Lower leg skin (tissue), 4 donors: Measurements from ENCODE around the gene FAM13B. TPM values are rescaled to one million over a fixed set of nuclear protein-coding genes. Genes with fewer than 3 reads are reported as not detected.
"Not testable (repeated sequence)": the region's sequence is repeated elsewhere in the genome, so short reads cannot be mapped to it uniquely, and the experiment has no call there.

Experiments used
- DNase-seq, 2 donors: peaks; one replicate each; pipeline ENCODE4 v3.0.0-alpha.2; 2019; ENCODE audit warnings: low spot score in 2 of 2
- H3K4me3 ChIP-seq: fragments of 200-600 bp; sonication (generic); 2 replicates; pipeline ENCODE4 v1.5.1; 2017; ENCODE audit warnings: mild to moderate bottlenecking, low read depth; ENCODE audit not compliant: poor library complexity, severe bottlenecking
- POLR2A ChIP-seq, 2 donors: fragments of 450-650 bp; IDR thresholded peaks; one replicate each; pipeline ENCODE4 v1.6.1; 2016 to 2017; ENCODE audit warnings: antibody characterized with exemption in 2 of 2, mild to moderate bottlenecking in 1 of 2, moderate library complexity in 1 of 2
- WGBS, 2 donors: methylation state at CpG; one replicate each; pipeline ENCODE4 v1.1.5; 2018; 5-methylcytosine and 5-hydroxymethylcytosine counted together
- intact Hi-C: fragments of 100-400 bp; cut with DNase I; formaldehyde crosslinking; loops from one replicate; pipeline ENCODE4 v1.15.0; 2023; ENCODE audit warnings: low total_unique reads
- total RNA-seq, 4 donors: library from RNA; depleted of rRNA; stranded (reverse); fragments of >200 nt; gene quantifications; one replicate each; pipeline ENCODE4 v1.1.0, GENCODE V29; 2016
- TF ChIP-seq, protein P1 (sequence below), 3 donors: fragments of 450-650 bp; IDR thresholded peaks; one replicate each; pipeline ENCODE4 v1.5.1; 2016; ENCODE audit warnings: antibody characterized with exemption in 3 of 3, mild to moderate bottlenecking in 3 of 3, moderate library complexity in 2 of 3

The FAM13B gene
- total RNA-seq = 10 to 100 TPM; 17.9 to 25.6 (median 21.4) TPM

GRCh38 chr5:138032572-138033385 lies at the start of gene FAM13B:
Gene FAM13B, minus strand, starts transcription at chr5:138033079. Its CDS starts 13,968 bp downstream, at chr5:138019111.
- peak within 1 kb of the TSS; percentile 99 for H3K4me3 ChIP-seq
- 1 to 2% methylated on average over 26 to 30 of the region's 81 CpGs for WGBS, 2 donors
- no peak for TF ChIP-seq POLR2A (IDR thresholded peaks at IDR 0.05)
- TF ChIP-seq, protein P1, sequence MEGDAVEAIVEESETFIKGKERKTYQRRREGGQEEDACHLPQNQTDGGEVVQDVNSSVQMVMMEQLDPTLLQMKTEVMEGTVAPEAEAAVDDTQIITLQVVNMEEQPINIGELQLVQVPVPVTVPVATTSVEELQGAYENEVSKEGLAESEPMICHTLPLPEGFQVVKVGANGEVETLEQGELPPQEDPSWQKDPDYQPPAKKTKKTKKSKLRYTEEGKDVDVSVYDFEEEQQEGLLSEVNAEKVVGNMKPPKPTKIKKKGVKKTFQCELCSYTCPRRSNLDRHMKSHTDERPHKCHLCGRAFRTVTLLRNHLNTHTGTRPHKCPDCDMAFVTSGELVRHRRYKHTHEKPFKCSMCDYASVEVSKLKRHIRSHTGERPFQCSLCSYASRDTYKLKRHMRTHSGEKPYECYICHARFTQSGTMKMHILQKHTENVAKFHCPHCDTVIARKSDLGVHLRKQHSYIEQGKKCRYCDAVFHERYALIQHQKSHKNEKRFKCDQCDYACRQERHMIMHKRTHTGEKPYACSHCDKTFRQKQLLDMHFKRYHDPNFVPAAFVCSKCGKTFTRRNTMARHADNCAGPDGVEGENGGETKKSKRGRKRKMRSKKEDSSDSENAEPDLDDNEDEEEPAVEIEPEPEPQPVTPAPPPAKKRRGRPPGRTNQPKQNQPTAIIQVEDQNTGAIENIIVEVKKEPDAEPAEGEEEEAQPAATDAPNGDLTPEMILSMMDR (IDR thresholded peaks at IDR 0.05) = no peak
- peak; percentile 60 to 95 for DNase-seq
- intact Hi-C loops = no loop called here

DNA sequence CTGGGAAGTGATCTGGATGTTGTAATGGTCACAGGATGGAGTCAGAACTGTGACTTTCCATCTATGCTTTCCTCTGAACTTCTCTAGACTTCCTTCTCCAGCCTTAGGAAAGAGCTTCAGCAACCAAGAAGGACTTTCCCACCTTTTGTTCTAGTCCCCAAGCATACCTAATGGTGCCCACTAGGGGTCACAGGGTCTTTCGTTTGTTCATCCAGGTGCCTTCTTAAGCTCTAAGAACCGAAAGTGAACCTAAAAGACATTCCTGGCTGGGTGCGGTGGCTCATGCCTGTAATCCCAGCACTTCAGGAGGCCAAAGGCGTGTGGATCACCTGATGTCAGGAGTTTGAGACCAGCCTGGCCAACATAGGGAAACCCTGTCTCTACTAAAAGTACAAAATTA lies 49.2 kb upstream of the FAM13B start:
- H3K4me3 ChIP-seq = no peak overlapping the region
- 88 to 91% methylated on average over 4 of the region's 4 CpGs for WGBS, 2 donors
- DNase-seq = no peak
- TF ChIP-seq, protein P1 (IDR thresholded peaks at IDR 0.05) = no peak
- TF ChIP-seq POLR2A (IDR thresholded peaks at IDR 0.05) = no peak
- intact Hi-C loops = no loop called here

GRCh38 chr5:138078006-138078643 lies 45.2 kb upstream of the FAM13B start:
- H3K4me3 ChIP-seq = no peak overlapping the region
- WGBS, 2 donors = 45 to 65% methylated on average over 1 of the region's 1 CpG
- intact Hi-C loops = no loop called here
- no peak for TF ChIP-seq POLR2A (IDR thresholded peaks at IDR 0.05)
- TF ChIP-seq, protein P1 (IDR thresholded peaks at IDR 0.05) = no peak
- no peak for DNase-seq

- DNase-seq = peak in 1 of 2 donors; percentile 46
- 27 to 32% methylated on average over 5 of the region's 5 CpGs for WGBS, 2 donors
- no peak for TF ChIP-seq POLR2A (IDR thresholded peaks at IDR 0.05)
- TF ChIP-seq, protein P1 (IDR thresholded peaks at IDR 0.05) = no peak
- H3K4me3 ChIP-seq = no peak overlapping the region
- intact Hi-C loops = no loop called here
Observed at GRCh38 chr5:138077064-138077696, 44.3 kb upstream of the FAM13B start.

- intact Hi-C loops, DNase-seq, H3K4me3 ChIP-seq: not testable (repeated sequence)
- 91 to 93% methylated on average over 3 to 14 of the region's 32 CpGs for WGBS, 2 donors
Observed at GRCh38 chr5:138070026-138070425, 37.1 kb upstream of the FAM13B start.
